Neural cell (in vitro differentiated cells): ENCODE measurements around the gene BRINP1. TPM values are rescaled to one million over a fixed set of nuclear protein-coding genes. Genes with fewer than 3 reads are reported as not detected.
"Not testable (repeated sequence)": the region's sequence is repeated elsewhere in the genome, so short reads cannot be mapped to it uniquely, and the experiment has no call there.

Source experiments
- H2AFZ ChIP-seq: fragments of 200-600, 300-800 bp; sonication (generic), shearing (Covaris generic); 2 replicates; pipeline ENCODE4 v1.6.0; 2014; ENCODE audit warnings: low read depth, mild to moderate bottlenecking, antibody characterized with exemption, low read length, moderate library complexity
- H3F3A ChIP-seq: fragments of 200-600 bp; shearing (Covaris generic); 2 replicates; pipeline ENCODE4 v1.6.1; 2016; ENCODE audit warnings: mild to moderate bottlenecking, moderate library complexity, mixed read lengths, antibody characterized with exemption, low read length; ENCODE audit not compliant: insufficient read depth, poor library complexity, severe bottlenecking
- H3K27ac ChIP-seq: fragments of 200-600, 300-800 bp; sonication (generic), shearing (Covaris generic); 2 replicates; pipeline ENCODE4 v1.5.1; 2014; ENCODE audit warnings: mild to moderate bottlenecking, low read length, moderate library complexity
- H3K27me3 ChIP-seq: fragments of 300-800, 200-600 bp; sonication (generic), shearing (Covaris generic); 2 replicates; pipeline ENCODE4 v1.6.0; 2014; ENCODE audit warnings: mild to moderate bottlenecking, low read depth, low read length, moderate library complexity; ENCODE audit not compliant: insufficient read depth
- H3K36me3 ChIP-seq: fragments of 300-800, 200-600 bp; sonication (generic), shearing (Covaris generic); 2 replicates; pipeline ENCODE4 v1.5.1; 2014; ENCODE audit warnings: mild to moderate bottlenecking, antibody characterized with exemption, low read length, moderate library complexity; ENCODE audit not compliant: insufficient read depth
- H3K4me2 ChIP-seq: fragments of 300-800, 200-600 bp; sonication (generic), shearing (Covaris generic); 2 replicates; pipeline ENCODE4 v1.6.0; 2014; ENCODE audit warnings: mild to moderate bottlenecking, low read length
- H3K4me3 ChIP-seq: fragments of 300-800, 200-600 bp; sonication (generic), shearing (Covaris generic); 2 replicates; pipeline ENCODE4 v1.5.1; 2014; ENCODE audit warnings: mild to moderate bottlenecking, low read length, moderate library complexity
- H3K79me2 ChIP-seq: fragments of 200-600 bp; shearing (Covaris generic); replicated peaks from 2 replicates; pipeline ENCODE4 v1.6.0; 2014; ENCODE audit warnings: mild to moderate bottlenecking, low read length, moderate library complexity; ENCODE audit not compliant: insufficient read depth
- H3K9ac ChIP-seq: fragments of 300-800, 200-600 bp; sonication (generic), shearing (Covaris generic); 2 replicates; pipeline ENCODE4 v1.6.1; 2016; ENCODE audit warnings: mild to moderate bottlenecking, low read length, mixed read lengths
- H3K9me2 ChIP-seq: fragments of 200-600 bp; shearing (Covaris generic); 2 replicates; pipeline ENCODE4 v1.6.1; 2016; ENCODE audit warnings: mild to moderate bottlenecking, low read length, mixed read lengths; ENCODE audit not compliant: insufficient read depth
- H3K9me3 ChIP-seq: fragments of 200-600, 300-800 bp; sonication (generic), shearing (Covaris generic); 2 replicates; pipeline ENCODE4 v1.6.1; 2016; ENCODE audit warnings: mild to moderate bottlenecking, mixed run types, low read length, moderate library complexity, mixed read lengths
- H4K20me1 ChIP-seq: fragments of 200-600 bp; shearing (Covaris generic); 2 replicates; pipeline ENCODE4 v1.6.1; 2016; ENCODE audit warnings: mild to moderate bottlenecking, mixed run types; ENCODE audit not compliant: insufficient read depth
- CTCF ChIP-seq: fragments of 450-650 bp; IDR thresholded peaks from 2 replicates; pipeline ENCODE4 v1.5.1; 2014; ENCODE audit warnings: antibody characterized with exemption, mild to moderate bottlenecking, moderate library complexity; ENCODE audit not compliant: poor library complexity, severe bottlenecking
- EP300 ChIP-seq: fragments of 450-650 bp; conservative IDR thresholded peaks from 2 replicates; pipeline ENCODE4 v1.6.1; 2014; ENCODE audit warnings: antibody characterized with exemption, mild to moderate bottlenecking, moderate library complexity; ENCODE audit not compliant: poor library complexity, severe bottlenecking
- EZH2 ChIP-seq: fragments of 200-600, 300-800 bp; shearing (Covaris generic), sonication (generic); IDR thresholded peaks from 2 replicates; pipeline ENCODE4 v1.6.1; 2014; ENCODE audit warnings: antibody characterized with exemption, low read length, borderline replicate concordance, mild to moderate bottlenecking; ENCODE audit not compliant: insufficient read depth, poor library complexity, severe bottlenecking
- MXI1 ChIP-seq: fragments of 450-650 bp; conservative IDR thresholded peaks from 2 replicates; pipeline ENCODE4 v1.6.1; 2014; ENCODE audit warnings: antibody characterized with exemption, mild to moderate bottlenecking; ENCODE audit not compliant: poor library complexity, severe bottlenecking
- POLR2AphosphoS5 ChIP-seq: IDR thresholded peaks from 2 replicates; pipeline ENCODE4 v1.6.1; 2012
- RAD21 ChIP-seq: fragments of 450-650 bp; conservative IDR thresholded peaks from 2 replicates; pipeline ENCODE4 v1.6.1; 2014; ENCODE audit warnings: antibody characterized with exemption, mild to moderate bottlenecking, moderate library complexity
- REST ChIP-seq: IDR thresholded peaks from 2 replicates; pipeline ENCODE4 v1.6.1; 2012; ENCODE audit warnings: borderline replicate concordance
- SMC3 ChIP-seq: fragments of 450-650 bp; conservative IDR thresholded peaks from 2 replicates; pipeline ENCODE4 v1.6.1; 2014; ENCODE audit warnings: antibody characterized with exemption, mild to moderate bottlenecking, moderate library complexity; ENCODE audit not compliant: poor library complexity
- TAF1 ChIP-seq: IDR thresholded peaks from 2 replicates; pipeline ENCODE4 v1.6.1; 2012; ENCODE audit warnings: low read depth
- polyA plus RNA-seq: library from polyadenylated mRNA; depleted of rRNA; stranded (reverse); fragments of >200 nt; gene quantifications from 2 replicates; pipeline ENCODE4 v1.2.3, GENCODE V29; 2014

The BRINP1 gene
- polyA plus RNA-seq, 1 donor from 2014 or later = 15.6 TPM

GRCh38 chr9:119175581-119175980, 193.7 kb downstream of the BRINP1 start:
- H3F3A ChIP-seq = no peaks in the 10 kb centered on the region

GRCh38 chr9:119169222-119169621, 200.0 kb downstream of the BRINP1 start:
- not testable (repeated sequence) for H4K20me1 ChIP-seq, H2AFZ ChIP-seq, H3K4me3 ChIP-seq, H3K27me3 ChIP-seq, H3K9ac ChIP-seq, H3K9me2 ChIP-seq, H3K27ac ChIP-seq, H3F3A ChIP-seq, H3K36me3 ChIP-seq, H3K4me2 ChIP-seq, H3K9me3 ChIP-seq, H3K79me2 ChIP-seq

More at GRCh38 chr9:119175581-119175980, 193.7 kb downstream of the BRINP1 start:
- no peaks in the 10 kb centered on the region for H3K79me2 ChIP-seq
- no peaks in the 10 kb centered on the region for H3K36me3 ChIP-seq
- H3K27ac ChIP-seq = no peak overlapping the region
- H2AFZ ChIP-seq = no peak overlapping the region
- no peak overlapping the region for H3K9ac ChIP-seq
- H4K20me1 ChIP-seq = no peaks in the 10 kb centered on the region
- no peaks in the 10 kb centered on the region for H3K27me3 ChIP-seq
- H3K4me3 ChIP-seq = no peak overlapping the region
- H3K9me3 ChIP-seq = no peaks in the 10 kb centered on the region
- TF ChIP-seq SMC3 (no peak), REST (no peak), EZH2 (no peak), CTCF (no peak), RAD21 (no peak), POLR2AphosphoS5 (no peak), EP300 (no peak), MXI1 (no peak), TAF1 (no peak)
- no peaks in the 10 kb centered on the region for H3K9me2 ChIP-seq
- H3K4me2 ChIP-seq = no peak overlapping the region

GRCh38 chr9:119167876-119168275, 201.4 kb downstream of the BRINP1 start:
- no peaks in the 10 kb centered on the region for H4K20me1 ChIP-seq
- H3K79me2 ChIP-seq = no peaks in the 10 kb centered on the region
- H3K9me2 ChIP-seq = no peaks in the 10 kb centered on the region
- no peak overlapping the region for H3K9ac ChIP-seq
- H3K4me2 ChIP-seq = no peak overlapping the region
- H3K36me3 ChIP-seq = peaks cover 9% of the 10 kb centered on the region
- H3K9me3 ChIP-seq = no peaks in the 10 kb centered on the region
- H3K4me3 ChIP-seq = no peak overlapping the region
- H3K27me3 ChIP-seq = no peaks in the 10 kb centered on the region
- H3K27ac ChIP-seq = no peak overlapping the region
- H3F3A ChIP-seq = no peaks in the 10 kb centered on the region
- no peak overlapping the region for H2AFZ ChIP-seq
- TF ChIP-seq CTCF (no peak), POLR2AphosphoS5 (no peak), REST (no peak), TAF1 (no peak), MXI1 (no peak), RAD21 (no peak), EP300 (no peak), SMC3 (no peak), EZH2 (no peak)
